ENCODE results near the gene KLHL40. TPM values are rescaled to one million over a fixed set of nuclear protein-coding genes. Genes with fewer than 3 reads are reported as not detected.

The KLHL40 gene
- total and polyA plus RNA-seq, 10 of the 15 experiments (the other 5 are each of a cell fraction or from before 2014, with no cell fraction given): not detected

DNA sequence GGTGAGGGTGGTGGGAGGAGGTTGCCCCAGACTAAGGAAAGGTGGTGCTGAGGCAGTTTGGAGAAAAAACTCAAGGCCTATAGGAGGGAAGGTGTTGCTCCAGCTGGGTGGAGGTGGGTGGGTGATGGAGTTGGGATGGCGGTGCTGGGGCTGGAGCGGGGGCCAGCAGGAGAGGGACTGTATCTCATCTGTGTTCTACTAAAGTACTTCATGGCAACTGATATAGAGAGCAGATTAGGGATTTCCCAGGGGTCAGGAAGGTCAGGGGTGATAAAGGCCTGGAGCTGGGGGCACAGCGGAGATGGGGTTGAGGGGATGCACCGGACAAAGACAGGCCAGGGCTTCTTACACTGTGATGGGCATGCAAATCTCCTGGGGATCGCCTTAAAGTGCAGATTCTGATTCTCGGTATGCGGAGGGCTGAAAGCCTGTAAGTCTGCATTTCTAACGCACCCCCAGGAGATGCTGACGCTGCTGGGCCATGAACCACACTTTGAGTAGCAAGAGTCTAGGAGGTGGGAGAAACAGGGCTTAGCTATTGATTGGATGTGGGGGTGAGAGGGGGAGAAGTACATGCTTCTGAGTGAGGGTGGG lies 4.2 kb downstream of the KLHL40 start:
- H2AFZ ChIP-seq (ENCODE audit: control insufficient read depth, low read depth, low read length): no peak overlapping the region
- WGBS (ENCODE audit: insufficient coverage, insufficient replicate concordance, low lambda C conversion rate, missing lambda C conversion rate): 43% methylated on average over 9 of the region's 9 CpGs
- BruUV-seq (replicated peaks): no TSS peak
- intact Hi-C loops (cut with micrococcal nuclease; ENCODE audit: unreplicated experiment) (no loop called here), in situ Hi-C loops (cut with MboI) (no loop called here)
- FAIRE-seq (no peak), DNase-seq (ENCODE audit: low read depth, low spot score) (no peak), ATAC-seq (no peak)
- H3K4me2 ChIP-seq (ENCODE audit: control insufficient read depth, insufficient read depth): no peak overlapping the region
- no peaks in the 10 kb centered on the region for H3K9me3 ChIP-seq (replicated peaks; ENCODE audit: control insufficient read depth, insufficient read depth, low read length)
- H3K4me3 ChIP-seq: no peak overlapping the region
- H3K9ac ChIP-seq (ENCODE audit: control insufficient read depth, insufficient read depth, low read length): no peak overlapping the region
- H3K36me3 ChIP-seq (ENCODE audit: control insufficient read depth in 2 of 2, insufficient read depth in 2 of 2, low read length in 1 of 2): no peaks in the 10 kb centered on the region
- H3K4me1 ChIP-seq (ENCODE audit: control insufficient read depth, insufficient read depth, low read length): no peaks in the 10 kb centered on the region
- CTCF ChIA-PET: interaction anchor here (0.6 kb wide), 1 partner anchor 19 kb away, joined by 4 read pairs; no protein-coding TSS in a partner anchor
- no peaks in the 10 kb centered on the region for H3K79me2 ChIP-seq (ENCODE audit: control insufficient read depth, insufficient read depth, low read length)
- SMC1A ChIA-PET (ENCODE audit: uncharacterized antibody, unreplicated experiment): no interaction called here
- no peak overlapping the region for H3K27ac ChIP-seq (ENCODE audit: control insufficient read depth, insufficient read depth)
- RAD21 ChIA-PET (ENCODE audit: unreplicated experiment): no interaction called here
- H4K20me1 ChIP-seq (ENCODE audit: control insufficient read depth, insufficient read depth): no peaks in the 10 kb centered on the region
- POLR2A ChIA-PET: no interaction called here
- TF ChIP-seq ZNF217 (IDR thresholded peaks at IDR 0.05) (no peak), POLR2AphosphoS2 (IDR thresholded peaks at IDR 0.05; ENCODE audit: low read depth, low read length) (no peak), POLR2A (IDR thresholded peaks at IDR 0.05; ENCODE audit: low read depth, low read length) (no peak), BRCA1 (IDR thresholded peaks at IDR 0.05; ENCODE audit: low read depth, low read length) (no peak), NFIC (IDR thresholded peaks at IDR 0.05; ENCODE audit: low read depth, low read length) (no peak), MEF2A (IDR thresholded peaks at IDR 0.05; ENCODE audit: insufficient read depth, low read depth, low read length) (no peak), EED (IDR thresholded peaks at IDR 0.05; ENCODE audit: low read depth) (no peak), WRNIP1 (IDR thresholded peaks at IDR 0.05; ENCODE audit: borderline replicate concordance, low read depth, low read length) (no peak), GABPA (IDR thresholded peaks at IDR 0.05; ENCODE audit: low read depth) (no peak), TCF12 (IDR thresholded peaks at IDR 0.05; ENCODE audit: low read depth, low read length) (no peak), MEF2B (IDR thresholded peaks at IDR 0.05; ENCODE audit: partially characterized antibody, poor library complexity, severe bottlenecking) (no peak), NKRF (conservative IDR thresholded peaks at IDR 0.05) (no peak), STAT1 (conservative IDR thresholded peaks at IDR 0.05) (no peak), PAX5 (IDR thresholded peaks at IDR 0.05; ENCODE audit: borderline replicate concordance, low read depth, low read length) (no peak)
- no peaks in the 10 kb centered on the region for H3K27me3 ChIP-seq (replicated peaks in 1 of 2; ENCODE audit: control insufficient read depth in 2 of 2, insufficient read depth in 2 of 2, low read length in 1 of 2)
